GM12891 (cell line): ENCODE results near the gene ME1.

Experiments used
- PAX5 ChIP-seq: IDR thresholded peaks from 2 replicates; pipeline ENCODE4 v1.6.1; 2011; ENCODE audit warnings: low read length, moderate library complexity, mild to moderate bottlenecking; ENCODE audit not compliant: insufficient read depth, severe bottlenecking
- POLR2A ChIP-seq: IDR thresholded peaks from 2 replicates; pipeline ENCODE4 v1.6.1; 2011; ENCODE audit warnings: low read depth, low read length, control low read depth

DNA sequence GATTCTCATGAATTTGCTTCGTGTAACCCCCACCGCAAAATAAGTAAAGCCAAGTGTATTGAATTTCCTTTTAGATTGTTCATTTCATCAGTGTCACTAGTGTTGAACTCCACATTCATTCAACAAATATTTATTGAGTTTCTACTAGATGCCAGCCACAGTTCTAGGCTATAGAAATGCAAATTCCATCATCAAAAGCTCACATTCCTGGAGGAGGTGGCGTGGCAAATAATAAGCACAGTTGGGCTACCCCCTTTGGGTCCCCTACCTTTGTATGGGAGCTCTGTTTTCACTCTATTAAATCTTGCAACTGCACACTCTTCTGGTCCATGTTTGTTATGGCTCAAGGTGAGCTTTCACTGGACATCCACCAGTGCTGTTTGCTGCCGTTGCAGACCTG, 12.7 kb upstream of the ME1 start:
- TF ChIP-seq POLR2A (no peak), PAX5 (no peak)
